Activated gamma-delta T cell treated with Interleukin-2 at 50 U/mL for 16 hours (primary cell): ENCODE data around the gene DIAPH3.

Source experiments
- DNase-seq: peaks from one replicate; pipeline ENCODE4 v3.0.0-alpha.2; 2020

Gene DIAPH3

GRCh38 chr13:60150538-60150937 lies 13.2 kb downstream of the DIAPH3 start:
- DNase-seq = no peak

GRCh38 chr13:60148918-60149317 lies 14.8 kb downstream of the DIAPH3 start:
- DNase-seq = no peak

- no peak for DNase-seq
Measured at GRCh38 chr13:60147361-60147760, 16.4 kb downstream of the DIAPH3 start.

DNA sequence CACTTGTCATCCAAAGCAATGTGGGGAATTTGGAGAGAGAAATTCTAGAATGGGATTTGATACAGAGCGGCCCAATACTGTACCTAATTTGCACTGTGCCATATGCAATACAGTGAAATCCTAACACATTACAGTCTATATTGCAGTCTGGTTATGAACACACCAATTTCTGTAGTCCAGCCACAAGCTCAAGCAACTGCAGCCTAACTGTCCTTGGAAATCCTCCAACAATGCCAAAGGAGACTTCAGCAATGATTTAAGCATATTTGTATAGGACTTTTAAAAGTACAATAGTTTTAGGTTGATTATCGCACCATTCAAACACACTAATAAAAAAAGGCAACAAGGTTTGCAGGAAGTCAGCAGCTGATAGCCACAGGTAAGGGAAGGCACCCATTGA lies 17.3 kb downstream of the DIAPH3 start:
- DNase-seq = no peak

- DNase-seq = no peak
Measured at GRCh38 chr13:60143775-60144174, 20.0 kb downstream of the DIAPH3 start.

DNA sequence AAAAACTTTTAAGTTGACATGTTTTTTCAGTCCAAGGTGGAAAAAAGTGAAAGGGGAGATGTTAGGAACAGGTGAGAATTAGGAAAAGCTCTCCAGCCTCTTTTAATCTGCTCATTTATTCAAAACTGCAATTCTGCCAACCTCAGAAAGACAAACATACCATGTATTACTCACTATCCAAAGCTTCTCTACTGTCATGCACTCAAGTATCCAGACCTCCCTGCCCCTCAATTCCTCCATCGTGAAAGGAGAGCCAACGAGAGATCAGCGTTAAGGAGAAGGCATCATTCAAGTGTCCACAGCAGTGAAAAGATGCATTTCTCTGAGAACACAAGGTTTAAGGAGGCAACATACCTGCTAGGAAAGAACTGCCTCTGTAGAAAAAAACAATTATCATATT lies 24.5 kb downstream of the DIAPH3 start:
- no peak for DNase-seq

- no peak for DNase-seq
Measured at GRCh38 chr13:60138674-60139073, 25.1 kb downstream of the DIAPH3 start.

- no peak for DNase-seq
Measured at GRCh38 chr13:60137911-60138560, 25.7 kb downstream of the DIAPH3 start.

GRCh38 chr13:60135344-60135743 lies 28.4 kb downstream of the DIAPH3 start:
- DNase-seq = no peak

GRCh38 chr13:60134376-60134775 lies 29.4 kb downstream of the DIAPH3 start:
- no peak for DNase-seq

- DNase-seq = no peak
Measured at GRCh38 chr13:60121337-60121687, 42.4 kb downstream of the DIAPH3 start.

- no peak for DNase-seq
Measured at GRCh38 chr13:60120617-60121336, 43.0 kb downstream of the DIAPH3 start.

DNA sequence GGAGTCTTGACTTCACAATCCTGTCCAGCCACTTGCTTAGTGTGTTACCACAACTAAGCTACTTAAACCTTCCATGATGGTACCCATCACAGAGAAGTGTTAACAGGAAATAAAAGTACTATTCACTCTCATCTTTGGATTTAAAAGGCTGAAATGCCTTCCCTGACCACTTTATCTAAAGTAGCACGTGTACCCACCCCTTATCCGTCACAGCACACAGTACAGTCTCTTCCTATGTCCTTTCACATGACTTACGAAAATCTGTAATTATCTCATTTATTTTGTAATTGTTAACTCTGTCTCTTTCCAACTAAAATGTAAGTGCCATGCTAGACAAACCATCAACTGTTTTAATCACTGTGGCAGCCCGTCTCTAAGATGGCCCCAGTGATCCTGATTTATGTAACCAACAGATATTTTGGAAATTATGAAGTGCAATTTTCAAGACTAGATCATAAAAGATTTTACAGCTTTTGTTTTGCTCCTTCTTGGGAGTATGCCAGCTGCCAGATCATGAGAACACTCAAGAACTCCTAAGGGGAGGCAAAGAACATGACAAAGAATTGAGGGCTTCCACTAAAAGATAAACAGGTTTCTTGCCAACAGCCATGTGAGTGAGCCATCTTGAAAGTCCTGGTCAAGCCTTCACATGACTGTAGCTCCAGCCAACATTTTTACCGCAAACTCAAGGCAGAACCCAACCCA lies 44.9 kb downstream of the DIAPH3 start:
- DNase-seq = no peak

- DNase-seq = no peak
Measured at GRCh38 chr13:60114499-60115028, 49.2 kb downstream of the DIAPH3 start.

DNA sequence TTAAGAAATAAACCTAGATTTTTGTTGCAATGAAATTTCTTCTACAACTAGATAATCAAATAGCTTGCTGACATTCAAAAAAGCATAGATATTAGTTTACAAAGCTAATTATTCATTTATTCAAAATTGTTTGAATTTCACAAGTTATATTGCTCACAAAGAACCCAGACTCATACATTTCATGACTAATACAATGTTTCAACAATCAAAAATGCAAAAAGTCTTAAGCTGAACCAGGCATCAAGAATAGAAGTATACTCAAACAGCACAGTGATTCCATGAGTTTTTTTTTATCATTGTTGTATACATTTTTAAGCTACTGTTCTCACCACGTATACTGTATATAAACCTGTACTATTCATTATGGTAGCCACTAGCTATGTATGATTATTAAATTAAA lies 51.0 kb downstream of the DIAPH3 start:
- DNase-seq = no peak

- DNase-seq = no peak
Measured at GRCh38 chr13:60111691-60112090, 52.0 kb downstream of the DIAPH3 start.

GRCh38 chr13:60109285-60109684 lies 54.4 kb downstream of the DIAPH3 start:
- DNase-seq = no peak

DNA sequence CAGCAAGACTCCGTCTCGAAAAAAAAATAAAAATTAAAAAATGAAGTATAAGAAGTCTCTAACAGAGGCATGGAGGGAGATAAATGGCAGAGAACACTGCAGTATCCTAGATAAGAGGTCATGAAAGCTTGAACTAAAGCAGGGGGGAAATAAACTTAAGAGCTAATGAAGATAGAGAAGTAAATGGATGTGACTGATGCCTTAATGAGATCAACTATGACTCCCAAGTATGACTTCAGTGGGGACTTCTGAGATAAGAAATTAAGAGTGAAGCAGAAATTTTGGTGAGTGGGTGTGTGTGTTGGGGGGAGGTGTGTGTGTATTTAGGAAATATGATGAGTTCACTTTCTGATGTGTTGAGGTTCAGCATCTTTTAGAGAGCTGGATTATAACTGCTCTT lies 55.1 kb downstream of the DIAPH3 start:
- no peak for DNase-seq

DNA sequence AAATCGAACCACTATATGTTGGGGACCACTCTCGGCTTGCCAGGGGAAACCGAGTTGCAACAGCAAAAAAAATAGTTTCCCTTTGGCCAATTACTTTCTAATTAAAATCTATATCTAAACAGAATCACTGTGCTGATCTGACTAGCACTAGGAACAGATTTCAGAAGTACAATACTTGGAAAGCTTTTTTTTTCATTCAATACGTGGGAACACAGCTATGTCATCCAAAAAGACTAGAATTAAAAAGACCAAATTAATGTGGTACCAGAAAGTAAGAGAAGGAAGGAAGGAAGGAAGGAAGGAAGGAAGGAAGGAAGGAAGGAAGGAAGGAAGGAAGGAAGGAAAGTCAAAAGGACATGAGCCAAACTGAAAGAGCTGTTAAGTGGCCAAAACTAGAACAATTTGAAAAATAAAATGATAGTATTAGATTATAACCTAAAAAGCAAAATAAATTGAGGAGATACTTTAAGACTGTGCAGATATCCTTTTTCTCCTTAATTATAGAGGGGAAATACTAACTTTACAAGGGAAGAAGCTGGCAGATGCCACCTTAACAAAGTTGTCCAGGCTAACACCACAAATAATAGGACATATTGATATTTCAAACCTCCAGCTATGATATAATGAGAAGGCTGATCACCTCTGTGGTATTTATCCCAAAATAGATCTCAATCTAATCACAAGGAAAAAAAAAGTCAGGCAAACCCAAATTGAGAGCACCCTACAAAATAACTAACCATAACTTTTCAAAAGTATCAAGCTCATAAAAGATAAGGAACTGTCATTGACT lies 63.9 kb downstream of the DIAPH3 start:
- DNase-seq = no peak

GRCh38 chr13:60095300-60095699 lies 68.4 kb downstream of the DIAPH3 start:
- no peak for DNase-seq

- no peak for DNase-seq
Measured at GRCh38 chr13:60094385-60095088, 69.2 kb downstream of the DIAPH3 start.

DNA sequence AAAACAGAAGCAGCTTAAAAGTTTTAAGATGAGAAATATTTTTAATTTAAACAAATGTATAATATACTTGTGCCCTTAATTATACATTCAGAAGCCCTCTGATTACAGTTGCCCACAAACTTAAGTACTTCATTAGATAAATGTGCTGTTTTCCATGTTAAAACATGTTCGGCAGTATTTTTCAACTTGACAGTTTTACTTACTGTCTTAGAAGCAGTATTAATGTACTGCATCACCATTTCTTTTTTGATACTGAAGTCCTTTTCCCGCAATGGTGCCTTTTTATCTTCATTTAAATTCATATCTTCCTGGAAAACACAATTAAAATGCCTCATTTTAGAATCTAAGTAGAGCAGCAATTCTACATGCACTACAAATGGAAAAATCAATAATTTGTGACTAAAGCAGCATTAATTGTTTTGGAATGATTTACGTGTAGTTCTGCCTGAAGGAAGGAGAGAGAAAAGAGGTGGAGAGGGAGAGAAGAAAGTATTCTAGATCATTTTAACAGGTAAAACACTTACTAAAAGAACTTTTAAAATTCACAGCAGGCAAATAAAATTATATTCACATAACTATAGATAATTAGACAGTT lies 70.2 kb downstream of the DIAPH3 start:
- no peak for DNase-seq
